NOMO-1 treated with dmso at 0.1 percent for 144 hours (cell line): ENCODE results near the gene CHD5.
A peak's percentile ranks its signal among the peaks of the same experiment; 100 is the strongest.
"Not testable (repeated sequence)": the region's sequence is repeated elsewhere in the genome, so short reads cannot be mapped to it uniquely, and the experiment has no call there.

Source experiments
- DNase-seq: peaks from one replicate; lab custom pipeline; 2025; ENCODE audit not compliant: unreplicated experiment; lab: John Stamatoyannopoulos, UW

CHD5 gene

GRCh38 chr1:6180268-6180706 is at the start of gene CHD5:
Gene CHD5 (minus strand): TSS chr1:6180321. CDS start chr1:6180023, 298 bp downstream.
- no peak for DNase-seq

DNA sequence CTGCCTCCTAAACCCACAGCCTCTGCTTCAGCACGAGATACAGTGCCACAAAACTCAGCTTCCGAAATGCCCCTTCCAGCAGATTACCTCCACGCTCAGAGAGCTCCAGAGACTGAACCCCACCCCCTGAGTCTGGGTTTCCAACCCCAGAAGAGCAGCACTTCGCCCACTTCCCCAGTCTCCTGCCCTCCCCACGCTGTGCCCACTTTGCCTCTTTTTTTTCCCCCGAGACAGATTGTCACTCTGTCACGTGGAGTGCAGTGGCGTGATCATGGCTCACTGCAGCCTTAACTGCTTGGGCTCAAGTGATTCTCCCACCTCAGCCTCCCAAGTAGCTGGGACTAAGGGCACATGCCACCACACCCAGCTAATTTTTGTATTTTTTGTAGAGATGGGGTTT is 45.5 kb upstream of the CHD5 start:
- no peak for DNase-seq

- no peak for DNase-seq
Measured at GRCh38 chr1:6224718-6225117, 44.6 kb upstream of the CHD5 start.

DNA sequence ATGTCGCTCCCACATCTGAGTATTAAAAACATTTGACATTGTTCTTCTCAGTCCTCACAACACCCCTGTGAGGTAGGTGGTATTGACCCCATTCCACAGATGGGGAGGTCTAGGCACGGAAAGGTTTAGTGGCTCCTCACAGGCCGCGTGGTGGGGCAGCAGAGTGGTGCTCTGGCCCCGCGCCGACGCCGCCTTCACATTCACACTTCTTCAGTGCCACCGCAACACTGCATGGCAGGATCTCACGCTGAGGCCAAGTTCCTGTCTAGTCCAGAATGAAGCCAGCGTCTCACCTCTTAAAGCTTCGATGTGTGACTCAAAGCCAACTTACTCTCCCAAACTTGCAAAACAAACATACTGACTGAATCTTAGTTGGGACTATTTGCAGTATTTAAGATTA is 43.5 kb upstream of the CHD5 start:
- no peak for DNase-seq

GRCh38 chr1:6222636-6223035 is 42.5 kb upstream of the CHD5 start:
- no peak for DNase-seq

- no peak for DNase-seq
Measured at GRCh38 chr1:6221210-6221784, 41.2 kb upstream of the CHD5 start.

DNA sequence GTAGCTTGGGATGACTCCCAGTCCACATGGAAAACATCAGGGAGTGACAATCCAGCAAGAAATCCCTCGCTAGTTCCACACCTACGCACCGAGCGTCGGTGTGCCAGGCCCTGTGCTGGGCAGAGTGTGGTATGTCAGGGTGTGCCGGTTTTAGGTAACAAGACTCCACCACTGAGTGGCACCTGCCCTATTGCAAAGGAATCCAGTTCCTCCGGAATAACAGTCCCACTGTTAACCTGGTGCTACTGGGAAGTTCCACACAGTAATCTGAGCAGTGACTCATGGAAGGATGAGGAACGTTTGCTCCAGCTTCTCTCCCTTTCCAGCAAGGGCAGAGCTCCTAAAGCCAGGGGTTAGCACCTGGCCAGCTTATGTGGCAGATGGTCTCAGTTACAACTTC is 40.1 kb upstream of the CHD5 start:
- no peak for DNase-seq

DNA sequence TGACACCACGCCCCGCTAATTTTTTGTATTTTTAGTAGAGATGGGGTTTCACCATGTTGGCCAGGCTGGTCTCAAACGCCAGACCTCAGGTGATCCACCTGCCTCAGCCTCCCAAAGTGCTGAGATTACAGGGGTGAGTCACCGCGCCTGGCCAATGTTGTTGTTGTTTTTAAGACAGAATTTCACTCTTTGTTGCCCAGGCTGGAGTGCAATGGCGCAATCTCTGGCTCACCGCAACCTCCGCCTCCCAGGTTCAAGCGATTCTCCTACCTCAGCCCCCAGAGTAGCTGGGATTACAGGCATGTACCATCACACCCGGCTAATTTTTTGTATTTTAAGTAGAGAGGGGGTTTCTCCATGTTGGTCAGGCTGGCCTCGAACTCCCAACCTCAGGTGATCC is 39.5 kb upstream of the CHD5 start:
- not testable (repeated sequence) for DNase-seq

DNA sequence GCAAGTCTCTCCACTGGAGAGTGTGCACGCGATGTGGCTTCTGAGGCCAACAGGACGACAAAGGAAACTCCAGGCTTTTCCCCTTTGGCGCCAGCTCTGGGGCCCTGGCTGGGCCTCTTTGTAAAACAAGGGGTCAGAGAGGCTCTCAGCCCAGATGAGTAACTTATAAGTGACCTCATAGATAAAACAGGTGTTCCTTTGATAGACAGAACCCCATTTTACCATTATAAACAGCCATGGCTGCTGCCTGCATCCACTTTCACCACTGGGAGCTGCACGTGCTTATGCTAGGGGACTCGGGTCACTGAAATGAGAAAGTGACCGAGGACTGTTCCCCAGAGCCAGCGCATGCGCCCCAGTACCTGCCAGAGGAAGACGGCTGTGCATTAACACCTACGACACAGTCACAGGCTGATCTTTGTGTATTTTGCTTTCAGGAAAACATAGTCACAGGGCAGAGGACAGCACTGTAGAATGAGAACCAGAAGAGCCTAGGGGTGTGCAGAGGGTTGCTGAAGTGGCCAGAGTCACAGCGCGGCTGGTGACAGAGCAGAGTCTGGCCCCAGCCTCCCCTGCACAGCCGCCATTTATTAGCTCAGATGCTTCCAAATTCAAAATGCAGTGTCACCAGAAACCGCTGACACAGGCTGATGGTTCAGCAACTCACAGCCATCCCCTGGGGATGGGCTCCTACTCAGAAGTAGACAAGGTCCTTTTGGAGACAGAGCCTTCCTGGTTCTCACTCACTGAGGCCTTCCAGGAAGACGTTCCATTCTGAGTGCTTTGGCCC is 38.4 kb upstream of the CHD5 start:
- no peak for DNase-seq

- peak; percentile 12 for DNase-seq
Measured at GRCh38 chr1:6212193-6212959, 32.3 kb upstream of the CHD5 start.

GRCh38 chr1:6211731-6212130 is 31.6 kb upstream of the CHD5 start:
- DNase-seq, result no peak

- DNase-seq, result no peak
Measured at GRCh38 chr1:6210591-6211355, 30.7 kb upstream of the CHD5 start.

- DNase-seq, result no peak
Measured at GRCh38 chr1:6209661-6210580, 29.8 kb upstream of the CHD5 start.

DNA sequence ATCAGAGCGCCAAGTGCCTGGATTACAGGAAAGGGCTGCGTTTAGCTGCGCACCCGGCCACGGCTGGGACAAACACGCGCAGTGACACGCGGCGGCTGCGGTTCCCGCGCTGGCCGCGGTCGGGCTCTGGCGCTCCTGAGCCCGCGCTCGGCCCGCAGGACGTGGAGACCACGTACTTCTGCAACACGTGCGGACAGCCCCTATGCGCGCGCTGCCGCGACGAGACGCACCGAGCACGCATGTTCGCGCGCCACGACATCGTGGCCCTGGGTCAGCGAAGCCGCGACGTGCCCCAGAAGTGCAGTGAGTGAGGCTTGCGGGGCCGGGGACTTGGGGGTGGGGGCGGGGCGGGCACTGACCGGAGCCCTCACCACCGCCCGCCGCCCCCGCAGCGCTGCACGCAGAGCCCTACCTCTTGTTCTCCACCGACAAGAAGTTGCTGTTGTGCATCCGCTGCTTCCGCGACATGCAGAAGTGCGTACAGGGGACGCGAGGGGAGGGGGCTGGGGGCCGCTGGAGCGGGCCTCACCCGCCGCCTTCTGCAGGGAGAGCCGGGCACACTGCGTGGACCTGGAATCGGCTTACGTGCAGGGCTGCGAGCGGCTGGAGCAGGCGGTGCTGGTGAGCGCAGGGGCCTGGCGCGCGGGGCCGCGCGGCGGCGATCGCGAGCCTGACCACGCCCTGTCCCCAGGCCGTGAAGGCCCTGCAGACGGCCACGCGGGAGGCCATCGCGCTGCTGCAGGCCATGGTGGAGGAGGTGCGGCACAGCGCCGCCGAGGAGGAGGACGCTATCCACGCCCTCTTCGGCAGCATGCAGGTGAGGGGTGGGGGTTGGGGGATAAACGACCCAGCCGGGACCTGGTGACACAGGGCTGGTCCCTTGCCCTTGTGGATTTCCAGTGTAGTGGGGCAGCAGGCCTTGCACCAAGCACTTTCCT is 28.9 kb upstream of the CHD5 start:
- DNase-seq, result peak; percentile 52

- DNase-seq, result no peak
Measured at GRCh38 chr1:6207921-6208320, 27.8 kb upstream of the CHD5 start.

DNA sequence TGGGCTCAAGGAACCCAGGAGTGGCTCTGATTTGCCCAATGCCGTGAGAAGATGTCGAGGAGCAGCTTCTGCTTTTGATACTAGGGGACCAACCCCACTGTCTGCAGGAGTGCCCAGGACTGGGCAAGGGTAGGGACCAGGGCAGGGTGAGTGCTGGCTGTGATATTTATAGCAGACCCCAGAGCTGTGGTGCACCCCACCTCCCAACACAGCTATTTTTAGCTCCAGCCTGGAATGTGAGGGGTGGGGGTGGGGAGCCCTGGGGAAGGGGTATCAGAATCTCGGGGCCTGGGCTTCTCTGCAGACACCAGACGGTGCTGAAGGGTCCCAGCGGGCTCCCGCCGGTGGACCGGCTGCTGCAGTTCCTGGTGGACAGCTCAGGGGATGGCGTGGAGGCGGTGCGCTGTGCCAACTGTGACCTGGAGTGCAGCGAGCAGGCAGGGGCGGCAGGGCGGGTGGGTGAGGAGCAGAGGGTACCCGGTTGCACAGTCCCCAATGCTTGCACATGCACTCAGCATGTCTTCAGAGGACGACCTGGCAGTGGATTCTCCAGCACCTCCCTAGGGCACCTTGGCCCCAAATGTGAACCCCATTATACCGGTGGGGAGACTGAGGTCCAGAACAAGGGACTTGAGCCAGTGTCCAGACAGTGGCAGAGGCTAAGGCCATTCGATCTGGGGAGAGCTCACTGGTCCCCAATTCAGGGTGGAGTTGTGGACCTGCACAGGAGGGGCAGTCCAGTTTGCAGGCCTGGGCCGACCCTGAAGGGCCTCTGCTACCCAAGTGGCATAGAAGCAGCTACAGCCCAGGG is 27.2 kb upstream of the CHD5 start:
- no peak for DNase-seq

GRCh38 chr1:6206520-6206855 is 26.4 kb upstream of the CHD5 start:
- no peak for DNase-seq

DNA sequence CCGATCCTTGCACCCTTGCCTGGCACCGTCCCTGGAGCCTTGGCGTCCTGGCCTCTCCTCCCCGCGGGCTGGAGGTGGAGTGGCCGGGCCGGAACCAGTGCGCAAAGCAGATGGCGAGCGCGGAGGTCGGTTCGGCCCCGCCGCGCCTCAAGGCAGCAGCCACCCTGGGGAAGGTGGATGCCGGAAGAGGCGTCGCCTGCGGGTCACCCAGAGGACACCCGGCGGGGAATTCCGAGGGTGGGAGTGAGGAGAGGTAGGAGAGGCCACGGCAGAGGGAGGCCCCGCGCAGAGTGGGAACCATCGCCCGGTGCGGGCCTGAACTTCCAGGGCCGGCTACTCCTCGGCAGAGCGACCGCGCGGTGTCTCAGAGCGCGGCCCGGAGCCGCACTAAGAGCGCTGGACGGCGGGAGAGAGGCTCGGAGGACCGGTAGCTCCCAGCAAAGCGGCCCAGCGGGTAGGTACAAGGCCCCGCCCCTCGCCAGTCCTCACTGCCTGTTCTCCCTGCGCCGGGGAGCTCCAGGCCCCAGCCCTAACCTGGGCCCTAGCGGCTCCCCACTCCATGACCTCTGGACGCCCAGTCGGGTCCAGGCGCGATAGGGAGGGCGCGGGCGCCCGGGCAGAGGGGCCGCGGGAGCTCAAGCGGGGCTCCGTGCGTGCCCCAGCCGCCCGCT is 25.9 kb upstream of the CHD5 start, which contains the start of gene RNF207:
Gene RNF207, plus strand, starts transcription at position 271 of the 671 bp plus-strand sequence. CDS start 417 bp downstream, outside the sequence.
- no peak for DNase-seq
